GM21786 (cell line): Measurements from ENCODE around the gene SNCAIP.
A peak's percentile ranks its signal among the peaks of the same experiment; 100 is the strongest.

Experiments used
- ATAC-seq: cut with Tn5 transposase; IDR thresholded peaks from one replicate; pipeline ENCODE4 v1.9.1; 2021; ENCODE audit not compliant: unreplicated experiment

SNCAIP gene

GRCh38 chr5:122394284-122394930 lies 82.4 kb downstream of the SNCAIP start:
- no peak for ATAC-seq

- no peak for ATAC-seq
Measured at GRCh38 chr5:122398016-122398415, 86.0 kb downstream of the SNCAIP start.

- ATAC-seq: no peak
Measured at GRCh38 chr5:122400341-122400740, 88.3 kb downstream of the SNCAIP start.

- ATAC-seq: no peak
Measured at GRCh38 chr5:122400938-122401337, 88.9 kb downstream of the SNCAIP start.

- ATAC-seq: no peak
Measured at GRCh38 chr5:122401976-122402725, 90.1 kb downstream of the SNCAIP start.

- ATAC-seq: no peak
Measured at GRCh38 chr5:122402955-122403685, 91.1 kb downstream of the SNCAIP start.

- no peak for ATAC-seq
Measured at GRCh38 chr5:122404018-122404417, 92.0 kb downstream of the SNCAIP start.

- no peak for ATAC-seq
Measured at GRCh38 chr5:122404653-122405362, 92.8 kb downstream of the SNCAIP start.

GRCh38 chr5:122405751-122406150 lies 93.7 kb downstream of the SNCAIP start:
- no peak for ATAC-seq

- no peak for ATAC-seq
Measured at GRCh38 chr5:122406181-122406580, 94.1 kb downstream of the SNCAIP start.

GRCh38 chr5:122408592-122409224 lies 96.7 kb downstream of the SNCAIP start:
- ATAC-seq: no peak

- peak; percentile 21 for ATAC-seq
Measured at GRCh38 chr5:122412966-122413365, 100.9 kb downstream of the SNCAIP start.

GRCh38 chr5:122413722-122414121 lies 101.7 kb downstream of the SNCAIP start:
- no peak for ATAC-seq

- peak; percentile 83 for ATAC-seq
Measured at GRCh38 chr5:122415030-122415800, 103.2 kb downstream of the SNCAIP start.

GRCh38 chr5:122415801-122416120 lies 103.7 kb downstream of the SNCAIP start:
- ATAC-seq: no peak

GRCh38 chr5:122419142-122419894 lies 107.3 kb downstream of the SNCAIP start:
- ATAC-seq: no peak

- ATAC-seq: no peak
Measured at GRCh38 chr5:122420091-122420490, 108.1 kb downstream of the SNCAIP start.

- no peak for ATAC-seq
Measured at GRCh38 chr5:122420537-122421236, 108.7 kb downstream of the SNCAIP start.
